Endothelial cell of umbilical vein (primary cell): ENCODE results near the gene MTM1. TPM values are rescaled to one million over a fixed set of nuclear protein-coding genes. Genes with fewer than 3 reads are reported as not detected.

Experiments used
- BruUV-seq: library from RNA; stranded (reverse); fragments of 400-500 nt; replicated peaks from 2 replicates; lab custom pipeline; 2021; lab: Mats Ljungman, UMichigan
- CTCF ChIA-PET: fragments of 300-600, 350-600 bp; sonication (Branson Sonifier 250); formaldehyde crosslinking; loops from one replicate; lab custom pipeline; 2021; ENCODE audit warnings: antibody characterized with exemption, inconsistent platforms; lab: Charles Lee
- POLR2A ChIA-PET: fragments of 300-600, 350-600 bp; sonication (Branson Sonifier 250); formaldehyde crosslinking; loops from one replicate; lab custom pipeline; 2021; ENCODE audit warnings: antibody characterized with exemption, inconsistent platforms; lab: Charles Lee
- DNase-seq: peaks from one replicate; pipeline ENCODE4 v3.0.0-alpha.2; 2011; ENCODE audit warnings: low read depth, low spot score
- FAIRE-seq: peaks from 2 replicates; lab custom pipeline; 2011; peaks lifted over from hg19 to GRCh38; lab: Jason Lieb, UNC
- H2AFZ ChIP-seq: 2 replicates; pipeline ENCODE4 v1.6.0; 2012; ENCODE audit warnings: low read depth, low read length, control low read depth, inconsistent platforms
- H3K27ac ChIP-seq: 2 replicates; pipeline ENCODE4 v1.5.1; 2011; ENCODE audit warnings: low read depth, mild to moderate bottlenecking, control low read depth, low read length, moderate library complexity; ENCODE audit not compliant: insufficient read depth
- H3K27me3 ChIP-seq, 2 experiments: 2 replicates each; pipeline versions ENCODE4 v1.6.0 to v1.6.1; 2011; ENCODE audit warnings: low read length in 2 of 2, mixed read lengths in 1 of 2; ENCODE audit not compliant: control insufficient read depth in 2 of 2, insufficient read depth in 2 of 2
- H3K36me3 ChIP-seq, 2 experiments: 2 replicates in 1 of 2; 3 replicates in 1 of 2; pipeline ENCODE4 v1.5.1; 2011; ENCODE audit warnings: low read length in 2 of 2, mild to moderate bottlenecking in 1 of 2, moderate library complexity in 1 of 2; ENCODE audit not compliant: control insufficient read depth in 2 of 2, insufficient read depth in 2 of 2; ENCODE audit errors: extremely low read depth in 1 of 2
- H3K4me1 ChIP-seq: 3 replicates; pipeline ENCODE4 v1.5.1; 2011; ENCODE audit warnings: mild to moderate bottlenecking, low read length; ENCODE audit not compliant: control insufficient read depth, insufficient read depth; ENCODE audit errors: extremely low read depth
- H3K4me2 ChIP-seq: 2 replicates; pipeline ENCODE4 v1.6.1; 2011; ENCODE audit warnings: low read length, control low read depth, mixed read lengths; ENCODE audit not compliant: insufficient read depth
- H3K4me3 ChIP-seq, 3 experiments: fragments of 200-600 bp in 1 of 3; sonication (generic), shearing (Covaris generic) in 1 of 3; replicated peaks in 1 of 3; 2 replicates each; pipeline ENCODE4 v1.5.1; 2011 to 2016; ENCODE audit warnings: control low read depth in 3 of 3, low read length in 3 of 3, mild to moderate bottlenecking in 2 of 3, inconsistent platforms in 1 of 3, low read depth in 1 of 3, moderate library complexity in 1 of 3; ENCODE audit not compliant: insufficient read depth in 1 of 3
- H3K79me2 ChIP-seq: 2 replicates; pipeline ENCODE4 v1.6.0; 2012; ENCODE audit warnings: low read length, inconsistent platforms; ENCODE audit not compliant: control insufficient read depth, insufficient read depth
- H3K9ac ChIP-seq: replicated peaks from 2 replicates; pipeline ENCODE3; 2011; ENCODE audit warnings: low read length, control low read depth; ENCODE audit not compliant: insufficient read depth; ENCODE audit errors: extremely low read depth
- H3K9me1 ChIP-seq: replicated peaks from 3 replicates; pipeline ENCODE4 v1.6.0; 2011; ENCODE audit warnings: mild to moderate bottlenecking, low read length; ENCODE audit not compliant: control insufficient read depth, insufficient read depth; ENCODE audit errors: extremely low read depth
- H3K9me3 ChIP-seq: replicated peaks from 2 replicates; pipeline ENCODE4 v1.5.1; 2012; ENCODE audit warnings: low read length, inconsistent platforms; ENCODE audit not compliant: control insufficient read depth, insufficient read depth
- H4K20me1 ChIP-seq: replicated peaks from 2 replicates; pipeline ENCODE3; 2011; ENCODE audit warnings: mild to moderate bottlenecking, low read length; ENCODE audit not compliant: control insufficient read depth, insufficient read depth; ENCODE audit errors: extremely low read depth
- EZH2 ChIP-seq: IDR thresholded peaks from 2 replicates; pipeline ENCODE4 v1.6.1; 2012; ENCODE audit warnings: borderline replicate concordance, low read depth, mild to moderate bottlenecking, moderate library complexity, low read length, inconsistent platforms; ENCODE audit not compliant: severe bottlenecking
- FOS ChIP-seq: IDR thresholded peaks from 2 replicates; pipeline ENCODE4 v1.6.1; 2011; ENCODE audit warnings: mild to moderate bottlenecking, low read length, moderate library complexity, borderline replicate concordance; ENCODE audit not compliant: insufficient read depth
- GATA2 ChIP-seq: IDR thresholded peaks from 2 replicates; pipeline ENCODE4 v1.7.0; 2011; ENCODE audit warnings: low read depth, mild to moderate bottlenecking, moderate library complexity, mixed read lengths, low read length; ENCODE audit not compliant: insufficient read length, insufficient read depth
- JUN ChIP-seq: IDR thresholded peaks from 2 replicates; pipeline ENCODE4 v1.6.1; 2011; ENCODE audit warnings: borderline replicate concordance, low read depth; ENCODE audit not compliant: insufficient read length, insufficient read depth
- MYC ChIP-seq: IDR thresholded peaks from one replicate; pipeline ENCODE4 v1.6.1; 2011; ENCODE audit warnings: mild to moderate bottlenecking, low read depth, low read length
- POLR2A ChIP-seq: IDR thresholded peaks from 2 replicates; pipeline ENCODE4 v1.6.1; 2012; ENCODE audit warnings: low read depth, mild to moderate bottlenecking, control low read depth, low read length
- POLR2AphosphoS5 ChIP-seq: IDR thresholded peaks from 2 replicates; pipeline ENCODE4 v1.6.1; 2012; ENCODE audit warnings: low read depth, mild to moderate bottlenecking, control low read depth, low read length, moderate library complexity; ENCODE audit not compliant: insufficient read depth
- dilution Hi-C: fragments of 300-500 bp; cut with MboI; formaldehyde crosslinking; loops from one replicate; pipeline ENCODE4 v1.15.0; 2019; ENCODE audit warnings: low sequenced_read_pairs; ENCODE audit not compliant: extremely low pct_ligation_motif_present
- intact Hi-C: fragments of 100-400 bp; cut with micrococcal nuclease; formaldehyde crosslinking; loops from one replicate; pipeline ENCODE4 v1.10.0; 2022
- polyA plus RNA-seq, 4 experiments: library from polyadenylated mRNA; depleted of rRNA in 3 of 4; stranded (reverse) in 3 of 4; unstranded in 1 of 4; fragments of >200 nt; gene quantifications; 2 replicates each; pipeline versions ENCODE4 v1.2.1 to v1.2.3, GENCODE V29; 2011 to 2012; ENCODE audit warnings: missing spikeins in 1 of 4
- total RNA-seq: library from RNA; stranded (reverse); gene quantifications from 2 replicates; pipeline ENCODE4 v1.2.3, GENCODE V29; 2021
- TF ChIP-seq, protein P1 (sequence below), 2 donors: IDR thresholded peaks; 1 replicate in 1 of 2; 2 replicates in 1 of 2; pipeline ENCODE4 v1.5.1; 2011; ENCODE audit warnings: low read length in 2 of 2, mild to moderate bottlenecking in 2 of 2, moderate library complexity in 2 of 2, control low read depth in 1 of 2, inconsistent platforms in 1 of 2, low read depth in 1 of 2; ENCODE audit not compliant: insufficient read depth in 1 of 2; ENCODE audit errors: extremely low read depth in 1 of 2
- TF ChIP-seq, protein P2 (sequence below): IDR thresholded peaks from 2 replicates; pipeline ENCODE4 v1.6.1; 2011; ENCODE audit not compliant: insufficient read depth, insufficient read length

Gene MTM1
- total and polyA plus RNA-seq, 2 donors (not counting 3 experiments of a cell fraction or from before 2014, with no cell fraction given) = 2.4 to 13.2 TPM

DNA sequence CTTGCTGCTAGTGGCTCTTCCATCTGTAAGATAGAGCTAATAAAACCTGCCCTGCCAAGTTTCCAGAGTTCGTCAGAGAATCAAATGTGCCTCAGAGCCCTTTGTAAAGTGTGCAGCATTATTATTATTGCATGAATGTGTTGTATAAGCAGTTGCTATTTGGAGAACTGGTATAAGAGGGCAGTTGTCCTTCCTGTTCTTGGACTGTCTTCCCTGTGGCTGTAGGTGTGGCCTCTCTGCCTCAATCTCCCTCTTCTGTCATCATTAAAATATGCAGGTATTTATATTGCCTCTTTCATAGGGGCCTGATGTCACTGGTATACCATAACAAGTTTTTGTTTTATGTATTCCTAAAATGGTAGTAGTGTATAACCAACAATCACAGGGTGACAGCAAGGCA, 3.8 kb downstream of the MTM1 start:
- TF ChIP-seq MYC (no peak), EZH2 (no peak), POLR2A (no peak), FOS (no peak), GATA2 (no peak)
- Histone ChIP-seq H2AFZ (no peak overlapping the region), H3K4me3 (no peak overlapping the region), H3K9ac (no peak overlapping the region), H3K4me1 (peaks cover 11% of the 10 kb centered on the region), H3K9me1 (no peaks in the 10 kb centered on the region), H3K27ac (no peak overlapping the region), H3K9me3 (no peaks in the 10 kb centered on the region), H3K79me2 (peaks cover 2% of the 10 kb centered on the region), H3K4me2 (no peak overlapping the region), H4K20me1 (no peaks in the 10 kb centered on the region), H3K27me3 (no peaks in the 10 kb centered on the region), H3K36me3 (no peaks in the 10 kb centered on the region)
- DNase-seq = no peak
- ChIA-PET CTCF (interaction anchor here (1.1 to 2.6 kb wide), 2 partner anchors 15 to 208 kb away, joined by 4 to 9 read pairs; no protein-coding TSS in a partner anchor), POLR2A (no interaction called here)
- BruUV-seq = no TSS peak
- intact Hi-C loops (no loop called here), dilution Hi-C loops (no loop called here)
- FAIRE-seq = no peak

GRCh38 chrX:150573106-150573505, 4.7 kb downstream of the MTM1 start:
- Histone ChIP-seq H3K9me3 (no peaks in the 10 kb centered on the region), H3K27ac (no peak overlapping the region), H3K4me2 (no peak overlapping the region), H3K27me3 (no peaks in the 10 kb centered on the region), H2AFZ (no peak overlapping the region), H3K4me1 (peaks cover 9% of the 10 kb centered on the region), H3K9ac (no peak overlapping the region), H3K4me3 (no peak overlapping the region), H4K20me1 (no peaks in the 10 kb centered on the region), H3K36me3 (no peaks in the 10 kb centered on the region), H3K79me2 (peaks cover 2% of the 10 kb centered on the region), H3K9me1 (no peaks in the 10 kb centered on the region)
- no TSS peak for BruUV-seq
- DNase-seq (no peak), FAIRE-seq (no peak)
- ChIA-PET POLR2A (no interaction called here), CTCF (interaction anchor here (0.8 to 1.5 kb wide), 2 partner anchors 12 to 14 kb away, joined by 3 read pairs; no protein-coding TSS in a partner anchor)
- intact Hi-C loops (no loop called here), dilution Hi-C loops (no loop called here)
- TF ChIP-seq, protein P1, sequence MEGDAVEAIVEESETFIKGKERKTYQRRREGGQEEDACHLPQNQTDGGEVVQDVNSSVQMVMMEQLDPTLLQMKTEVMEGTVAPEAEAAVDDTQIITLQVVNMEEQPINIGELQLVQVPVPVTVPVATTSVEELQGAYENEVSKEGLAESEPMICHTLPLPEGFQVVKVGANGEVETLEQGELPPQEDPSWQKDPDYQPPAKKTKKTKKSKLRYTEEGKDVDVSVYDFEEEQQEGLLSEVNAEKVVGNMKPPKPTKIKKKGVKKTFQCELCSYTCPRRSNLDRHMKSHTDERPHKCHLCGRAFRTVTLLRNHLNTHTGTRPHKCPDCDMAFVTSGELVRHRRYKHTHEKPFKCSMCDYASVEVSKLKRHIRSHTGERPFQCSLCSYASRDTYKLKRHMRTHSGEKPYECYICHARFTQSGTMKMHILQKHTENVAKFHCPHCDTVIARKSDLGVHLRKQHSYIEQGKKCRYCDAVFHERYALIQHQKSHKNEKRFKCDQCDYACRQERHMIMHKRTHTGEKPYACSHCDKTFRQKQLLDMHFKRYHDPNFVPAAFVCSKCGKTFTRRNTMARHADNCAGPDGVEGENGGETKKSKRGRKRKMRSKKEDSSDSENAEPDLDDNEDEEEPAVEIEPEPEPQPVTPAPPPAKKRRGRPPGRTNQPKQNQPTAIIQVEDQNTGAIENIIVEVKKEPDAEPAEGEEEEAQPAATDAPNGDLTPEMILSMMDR (IDR thresholded peaks at IDR 0.05; ENCODE audit: extremely low read depth in 1 of 2, insufficient read depth in 1 of 2, low read depth in 1 of 2, low read length in 2 of 2) = no peak
- TF ChIP-seq, protein P2, sequence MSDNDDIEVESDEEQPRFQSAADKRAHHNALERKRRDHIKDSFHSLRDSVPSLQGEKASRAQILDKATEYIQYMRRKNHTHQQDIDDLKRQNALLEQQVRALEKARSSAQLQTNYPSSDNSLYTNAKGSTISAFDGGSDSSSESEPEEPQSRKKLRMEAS = no peak
- TF ChIP-seq GATA2 (no peak), MYC (no peak), POLR2A (no peak), FOS (no peak), POLR2AphosphoS5 (no peak), EZH2 (no peak), JUN (no peak)
